NCI-H1694 treated with DMSO at 0.1 percent for 48 hours (cell line): ENCODE results near the gene SHROOM3.

ENCODE experiments used
- DNase-seq: peaks from one replicate; lab custom pipeline; 2025; lab: John Stamatoyannopoulos, UW

SHROOM3 gene

GRCh38 chr4:76624931-76625715 is 190.1 kb downstream of the SHROOM3 start:
- no peak for DNase-seq

GRCh38 chr4:76626686-76627465 is 191.8 kb downstream of the SHROOM3 start:
- DNase-seq: no peak

- no peak for DNase-seq
These were observed 193.2 kb downstream of the SHROOM3 start for GRCh38 chr4:76628251-76628650.

- no peak for DNase-seq
These were observed 195.7 kb downstream of the SHROOM3 start for GRCh38 chr4:76630741-76631140.

GRCh38 chr4:76634220-76634619 is 199.2 kb downstream of the SHROOM3 start:
- no peak for DNase-seq

- DNase-seq: no peak
These were observed 202.8 kb downstream of the SHROOM3 start for GRCh38 chr4:76637712-76638361.

- DNase-seq: no peak
These were observed 204.3 kb downstream of the SHROOM3 start for GRCh38 chr4:76639288-76639687.

GRCh38 chr4:76640353-76640910 is 205.4 kb downstream of the SHROOM3 start:
- DNase-seq: no peak

- DNase-seq: no peak
These were observed 206.3 kb downstream of the SHROOM3 start for GRCh38 chr4:76641351-76641750.

GRCh38 chr4:76641758-76642157 is 206.7 kb downstream of the SHROOM3 start:
- no peak for DNase-seq

GRCh38 chr4:76644831-76645485 is 209.9 kb downstream of the SHROOM3 start:
- no peak for DNase-seq

GRCh38 chr4:76649086-76649485 is 214.1 kb downstream of the SHROOM3 start:
- DNase-seq: no peak

GRCh38 chr4:76651616-76652015 is 216.6 kb downstream of the SHROOM3 start:
- no peak for DNase-seq

GRCh38 chr4:76652389-76652788 is 217.4 kb downstream of the SHROOM3 start:
- DNase-seq: no peak

- DNase-seq: no peak
These were observed 219.1 kb downstream of the SHROOM3 start for GRCh38 chr4:76654084-76654483.

- no peak for DNase-seq
These were observed 219.8 kb downstream of the SHROOM3 start for GRCh38 chr4:76654791-76655190.

- no peak for DNase-seq
These were observed 220.8 kb downstream of the SHROOM3 start for GRCh38 chr4:76655566-76656479.

- DNase-seq: no peak
These were observed 222.4 kb downstream of the SHROOM3 start for GRCh38 chr4:76657443-76657842.

- no peak for DNase-seq
These were observed 223.4 kb downstream of the SHROOM3 start for GRCh38 chr4:76658231-76659102.

- DNase-seq: no peak
These were observed 224.1 kb downstream of the SHROOM3 start for GRCh38 chr4:76659103-76659490.
